ENCODE data around the gene ADPRHL1. TPM values are rescaled to one million over a fixed set of nuclear protein-coding genes. Genes with fewer than 3 reads are reported as not detected.
A peak's percentile ranks its signal among the peaks of the same experiment; 100 is the strongest.
"Not testable (repeated sequence)": the region's sequence is repeated elsewhere in the genome, so short reads cannot be mapped to it uniquely, and the experiment has no call there.

ADPRHL1 gene
- polyA plus RNA-seq, 1 donor (not counting 4 experiments of a cell fraction or from before 2014, with no cell fraction given), result 1.2 TPM

DNA sequence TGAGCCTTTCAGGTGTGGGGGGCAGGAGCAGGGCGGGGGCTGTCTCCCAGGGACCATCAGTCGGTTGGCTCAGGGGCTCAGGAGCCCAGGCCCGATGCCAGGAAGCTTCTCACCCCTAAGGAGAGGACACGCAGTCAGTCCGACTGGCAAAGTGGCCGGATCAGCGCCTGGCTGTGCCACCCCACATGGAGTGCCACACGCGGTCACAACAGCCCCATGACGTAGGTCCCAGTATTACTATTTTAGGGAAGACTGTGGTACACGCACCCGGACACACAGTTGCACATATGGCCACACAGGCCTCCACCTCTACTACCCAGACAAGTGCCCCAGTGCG lies 60.1 kb downstream of the ADPRHL1 start:
- DNase-seq (ENCODE audit: low read depth, low spot score) (no peak), FAIRE-seq (no peak)
- peak overlapping the region; percentile 63 for H3K9ac ChIP-seq (ENCODE audit: control insufficient read depth, extremely low read depth, insufficient read depth, low read length)
- peak overlapping the region; percentile 89 for H2AFZ ChIP-seq (ENCODE audit: control insufficient read depth, low read length)
- H3K4me2 ChIP-seq (ENCODE audit: control insufficient read depth, extremely low read depth, insufficient read depth, low read depth, low read length), result peak overlapping the region; percentile 82
- H3K4me1 ChIP-seq (ENCODE audit: control insufficient read depth, extremely low read depth, insufficient read depth, low read length), result peaks cover 4% of the 10 kb centered on the region
- no peaks in the 10 kb centered on the region for H3K9me3 ChIP-seq (ENCODE audit: control insufficient read depth, low read depth, low read length)
- H4K20me1 ChIP-seq (ENCODE audit: control insufficient read depth, extremely low read depth, insufficient read depth, low read length), result no peaks in the 10 kb centered on the region
- no peaks in the 10 kb centered on the region for H3K36me3 ChIP-seq (ENCODE audit: control insufficient read depth in 2 of 2, extremely low read depth in 1 of 2, insufficient read depth in 2 of 2, low read length in 2 of 2)
- dilution Hi-C loops (cut with MboI; ENCODE audit: extremely low pct_ligation_motif_present, low sequenced_read_pairs), result no loop called here
- no peaks in the 10 kb centered on the region for H3K79me2 ChIP-seq (ENCODE audit: control insufficient read depth, insufficient read depth, low read length)
- no peak overlapping the region for H3K27ac ChIP-seq (ENCODE audit: control insufficient read depth, insufficient read depth, low read length)
- no peaks in the 10 kb centered on the region for H3K9me1 ChIP-seq (ENCODE audit: control insufficient read depth, extremely low read depth, insufficient read depth, low read length)
- H3K27me3 ChIP-seq (ENCODE audit: control insufficient read depth, extremely low read depth, insufficient read depth, low read length), result no peaks in the 10 kb centered on the region
- peak overlapping the region; percentile 51 to 72 (median 67) for H3K4me3 ChIP-seq (ENCODE audit: control insufficient read depth in 2 of 3, extremely low read depth in 1 of 3, insufficient read depth in 2 of 3, low read depth in 1 of 3, low read length in 3 of 3)
- TF ChIP-seq, protein P1, sequence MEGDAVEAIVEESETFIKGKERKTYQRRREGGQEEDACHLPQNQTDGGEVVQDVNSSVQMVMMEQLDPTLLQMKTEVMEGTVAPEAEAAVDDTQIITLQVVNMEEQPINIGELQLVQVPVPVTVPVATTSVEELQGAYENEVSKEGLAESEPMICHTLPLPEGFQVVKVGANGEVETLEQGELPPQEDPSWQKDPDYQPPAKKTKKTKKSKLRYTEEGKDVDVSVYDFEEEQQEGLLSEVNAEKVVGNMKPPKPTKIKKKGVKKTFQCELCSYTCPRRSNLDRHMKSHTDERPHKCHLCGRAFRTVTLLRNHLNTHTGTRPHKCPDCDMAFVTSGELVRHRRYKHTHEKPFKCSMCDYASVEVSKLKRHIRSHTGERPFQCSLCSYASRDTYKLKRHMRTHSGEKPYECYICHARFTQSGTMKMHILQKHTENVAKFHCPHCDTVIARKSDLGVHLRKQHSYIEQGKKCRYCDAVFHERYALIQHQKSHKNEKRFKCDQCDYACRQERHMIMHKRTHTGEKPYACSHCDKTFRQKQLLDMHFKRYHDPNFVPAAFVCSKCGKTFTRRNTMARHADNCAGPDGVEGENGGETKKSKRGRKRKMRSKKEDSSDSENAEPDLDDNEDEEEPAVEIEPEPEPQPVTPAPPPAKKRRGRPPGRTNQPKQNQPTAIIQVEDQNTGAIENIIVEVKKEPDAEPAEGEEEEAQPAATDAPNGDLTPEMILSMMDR (optimal IDR thresholded peaks at IDR 0.05 in 1 of 3, IDR thresholded peaks at IDR 0.05 in 1 of 3, conservative IDR thresholded peaks at IDR 0.05 in 1 of 3; ENCODE audit: extremely low read depth in 1 of 3, insufficient read depth in 2 of 3, low read length in 3 of 3), result no peak

DNA sequence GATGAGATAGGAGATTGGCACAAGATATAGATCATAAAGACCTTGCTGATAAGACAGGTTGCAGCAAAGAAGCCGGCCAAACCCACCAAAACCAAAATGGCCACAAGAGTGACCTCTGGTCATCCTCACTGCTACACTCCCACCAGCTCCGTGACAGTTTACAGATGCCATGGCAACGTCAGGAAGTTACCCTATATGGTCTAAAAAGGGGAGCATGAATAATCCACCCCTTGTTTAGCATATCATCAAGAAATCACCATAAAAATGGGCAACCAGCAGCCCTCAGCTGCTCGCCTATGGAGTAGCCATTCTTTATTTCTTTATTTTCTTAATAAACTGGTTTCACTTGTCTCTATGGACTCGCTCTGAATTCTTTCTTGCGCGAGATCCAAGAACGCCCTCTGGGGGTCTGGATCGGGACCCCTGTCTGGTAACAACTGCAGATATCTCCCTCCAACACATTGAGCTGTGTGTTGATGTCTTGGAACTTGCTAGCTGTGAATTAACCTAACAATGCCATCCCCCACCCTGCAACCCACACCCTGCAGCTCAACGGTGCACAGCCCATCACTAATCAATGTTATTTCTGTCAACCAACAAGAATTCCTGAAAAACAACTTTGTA lies 62.3 kb downstream of the ADPRHL1 start:
- TF ChIP-seq, protein P1 (optimal IDR thresholded peaks at IDR 0.05 in 1 of 3, IDR thresholded peaks at IDR 0.05 in 1 of 3, conservative IDR thresholded peaks at IDR 0.05 in 1 of 3; ENCODE audit: extremely low read depth in 1 of 3, insufficient read depth in 2 of 3, low read length in 3 of 3), result no peak
- TF ChIP-seq EZH2 (IDR thresholded peaks at IDR 0.05; ENCODE audit: low read length), result no peak
- H3K27ac ChIP-seq (ENCODE audit: control insufficient read depth, insufficient read depth, low read length), result no peak overlapping the region
- FAIRE-seq (no peak), DNase-seq (ENCODE audit: low read depth, low spot score) (no peak)
- H2AFZ ChIP-seq (ENCODE audit: control insufficient read depth, low read length), result no peak overlapping the region
- dilution Hi-C loops (cut with MboI; ENCODE audit: extremely low pct_ligation_motif_present, low sequenced_read_pairs), result no loop called here
- no peak overlapping the region for H3K4me3 ChIP-seq (ENCODE audit: control insufficient read depth in 2 of 3, extremely low read depth in 1 of 3, insufficient read depth in 2 of 3, low read depth in 1 of 3, low read length in 3 of 3)
- H3K9me3 ChIP-seq (ENCODE audit: control insufficient read depth, low read depth, low read length), result no peaks in the 10 kb centered on the region
- no peaks in the 10 kb centered on the region for H4K20me1 ChIP-seq (ENCODE audit: control insufficient read depth, extremely low read depth, insufficient read depth, low read length)
- H3K79me2 ChIP-seq (ENCODE audit: control insufficient read depth, insufficient read depth, low read length), result no peaks in the 10 kb centered on the region
- no peak overlapping the region for H3K9ac ChIP-seq (ENCODE audit: control insufficient read depth, extremely low read depth, insufficient read depth, low read length)
- no peaks in the 10 kb centered on the region for H3K9me1 ChIP-seq (ENCODE audit: control insufficient read depth, extremely low read depth, insufficient read depth, low read length)
- H3K4me1 ChIP-seq (ENCODE audit: control insufficient read depth, extremely low read depth, insufficient read depth, low read length), result peaks cover 4% of the 10 kb centered on the region
- no peak overlapping the region for H3K4me2 ChIP-seq (ENCODE audit: control insufficient read depth, extremely low read depth, insufficient read depth, low read depth, low read length)
- no peaks in the 10 kb centered on the region for H3K36me3 ChIP-seq (ENCODE audit: control insufficient read depth in 2 of 2, extremely low read depth in 1 of 2, insufficient read depth in 2 of 2, low read length in 2 of 2)
- H3K27me3 ChIP-seq (ENCODE audit: control insufficient read depth, extremely low read depth, insufficient read depth, low read length), result no peaks in the 10 kb centered on the region

DNA sequence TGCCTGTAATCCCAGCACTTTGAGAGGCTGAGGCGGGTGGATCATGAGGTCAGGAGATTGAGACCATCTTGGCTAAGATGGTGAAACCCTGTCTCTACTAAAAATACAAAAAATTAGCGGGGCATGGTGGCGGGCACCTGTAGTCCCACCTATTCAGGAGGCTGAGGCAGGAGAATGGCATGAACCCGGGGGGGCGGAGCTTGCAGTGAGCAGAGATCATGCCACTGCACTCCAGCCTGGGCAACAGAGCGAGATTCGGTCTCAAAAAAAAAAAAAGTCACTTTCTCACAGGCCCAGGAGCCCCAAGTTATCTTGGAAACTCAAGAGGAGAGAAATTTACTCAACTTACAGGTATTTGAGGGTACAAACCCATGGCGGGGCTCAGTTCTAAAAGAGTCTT lies 63.7 kb downstream of the ADPRHL1 start:
- H2AFZ ChIP-seq (ENCODE audit: control insufficient read depth, low read length); H3K9ac ChIP-seq (ENCODE audit: control insufficient read depth, extremely low read depth, insufficient read depth, low read length); H3K36me3 ChIP-seq (ENCODE audit: control insufficient read depth in 2 of 2, extremely low read depth in 1 of 2, insufficient read depth in 2 of 2, low read length in 2 of 2); H3K4me1 ChIP-seq (ENCODE audit: control insufficient read depth, extremely low read depth, insufficient read depth, low read length); H3K4me2 ChIP-seq (ENCODE audit: control insufficient read depth, extremely low read depth, insufficient read depth, low read depth, low read length); H3K27ac ChIP-seq (ENCODE audit: control insufficient read depth, insufficient read depth, low read length); H3K79me2 ChIP-seq (ENCODE audit: control insufficient read depth, insufficient read depth, low read length); H4K20me1 ChIP-seq (ENCODE audit: control insufficient read depth, extremely low read depth, insufficient read depth, low read length); DNase-seq (ENCODE audit: low read depth, low spot score); H3K9me3 ChIP-seq (ENCODE audit: control insufficient read depth, low read depth, low read length); H3K9me1 ChIP-seq (ENCODE audit: control insufficient read depth, extremely low read depth, insufficient read depth, low read length); H3K27me3 ChIP-seq (ENCODE audit: control insufficient read depth, extremely low read depth, insufficient read depth, low read length); FAIRE-seq; H3K4me3 ChIP-seq (ENCODE audit: control insufficient read depth in 2 of 3, extremely low read depth in 1 of 3, insufficient read depth in 2 of 3, low read depth in 1 of 3, low read length in 3 of 3); dilution Hi-C loops (cut with MboI; ENCODE audit: extremely low pct_ligation_motif_present, low sequenced_read_pairs): not testable (repeated sequence)

All from keratinocyte (primary cell).